CD4-positive, CD25-positive, alpha-beta regulatory T cell (primary cell): ENCODE measurements around the gene LIMS1. TPM values are rescaled to one million over a fixed set of nuclear protein-coding genes. Genes with fewer than 3 reads are reported as not detected.
A peak's percentile ranks its signal among the peaks of the same experiment; 100 is the strongest.

ENCODE experiments used
- ATAC-seq, 2 donors: fragments of 150-1000 bp; cut with Tn5 transposase; one replicate each; pipeline ENCODE4 v1.10.0; 2021; ENCODE audit warnings: low read depth in 2 of 2, moderate number of reproducible peaks in 2 of 2, moderate library complexity in 1 of 2
- DNase-seq, 3 donors: peaks; one replicate each; pipeline versions ENCODE4 v3.0.0 to v3.0.0-alpha.2; 2012 to 2022; ENCODE audit warnings: mixed read lengths in 1 of 3
- H3K27ac ChIP-seq: one replicate; pipeline ENCODE4 v1.7.0; 2013; ENCODE audit warnings: mild to moderate bottlenecking, low read length; ENCODE audit not compliant: insufficient read depth, poor library complexity, severe bottlenecking
- H3K27me3 ChIP-seq: one replicate; pipeline ENCODE4 v1.7.0; 2013; ENCODE audit warnings: low read length; ENCODE audit not compliant: control insufficient read depth, insufficient read depth
- H3K36me3 ChIP-seq: one replicate; pipeline ENCODE4 v1.7.0; 2013; ENCODE audit warnings: mild to moderate bottlenecking, low read length, moderate library complexity; ENCODE audit not compliant: control insufficient read depth, insufficient read depth
- H3K4me1 ChIP-seq: 2 replicates; pipeline ENCODE4 v1.7.0; 2013; ENCODE audit warnings: mild to moderate bottlenecking, low read length; ENCODE audit not compliant: insufficient read depth, control insufficient read depth, poor library complexity, severe bottlenecking
- H3K4me3 ChIP-seq: one replicate; pipeline ENCODE4 v1.7.0; 2013; ENCODE audit warnings: low read depth, mild to moderate bottlenecking, low read length, moderate library complexity
- H3K9me3 ChIP-seq, 2 experiments: 1 replicate in 1 of 2; 2 replicates in 1 of 2; pipeline ENCODE4 v1.7.0; 2013; ENCODE audit warnings: low read length in 2 of 2, mild to moderate bottlenecking in 1 of 2, moderate library complexity in 1 of 2; ENCODE audit not compliant: control insufficient read depth in 2 of 2
- H3K27ac Mint-ChIP-seq, 3 donors: one replicate each; pipeline ENCODE4 v1.8.0; 2020 to 2022; ENCODE audit warnings: mild to moderate bottlenecking in 3 of 3, mixed read lengths in 3 of 3, moderate library complexity in 2 of 3
- H3K27me3 Mint-ChIP-seq: one replicate; pipeline ENCODE4 v1.8.0; 2022; ENCODE audit warnings: mild to moderate bottlenecking, mixed read lengths
- H3K36me3 Mint-ChIP-seq: one replicate; pipeline ENCODE4 v1.8.0; 2020; ENCODE audit warnings: mixed read lengths
- H3K4me1 Mint-ChIP-seq, 4 donors: one replicate each; pipeline ENCODE4 v1.8.0; 2020 to 2022; ENCODE audit warnings: mixed read lengths in 4 of 4, mild to moderate bottlenecking in 1 of 4
- H3K4me3 Mint-ChIP-seq, 4 donors: one replicate each; pipeline ENCODE4 v1.8.0; 2020 to 2022; ENCODE audit warnings: mild to moderate bottlenecking in 4 of 4, mixed read lengths in 4 of 4, moderate library complexity in 3 of 4
- H3K9me3 Mint-ChIP-seq, 7 donors: one replicate each; pipeline ENCODE4 v1.8.0; 2020 to 2022; ENCODE audit warnings: mixed read lengths in 7 of 7, mild to moderate bottlenecking in 3 of 7, moderate library complexity in 2 of 7
- polyA plus RNA-seq, 4 donors: library from polyadenylated mRNA; unstranded; fragments of 300-500 nt; fragmentation: Illumina TruSeq; gene quantifications; one replicate each; pipeline ENCODE4 v1.2.3, GENCODE V29; 2021
- total RNA-seq: library from RNA; stranded (reverse); gene quantifications from one replicate; pipeline ENCODE4 v1.2.3, GENCODE V29; 2022

Gene LIMS1
- total and polyA plus RNA-seq, 5 donors from 2014 or later = 109 to 235 (median 158) TPM

DNA sequence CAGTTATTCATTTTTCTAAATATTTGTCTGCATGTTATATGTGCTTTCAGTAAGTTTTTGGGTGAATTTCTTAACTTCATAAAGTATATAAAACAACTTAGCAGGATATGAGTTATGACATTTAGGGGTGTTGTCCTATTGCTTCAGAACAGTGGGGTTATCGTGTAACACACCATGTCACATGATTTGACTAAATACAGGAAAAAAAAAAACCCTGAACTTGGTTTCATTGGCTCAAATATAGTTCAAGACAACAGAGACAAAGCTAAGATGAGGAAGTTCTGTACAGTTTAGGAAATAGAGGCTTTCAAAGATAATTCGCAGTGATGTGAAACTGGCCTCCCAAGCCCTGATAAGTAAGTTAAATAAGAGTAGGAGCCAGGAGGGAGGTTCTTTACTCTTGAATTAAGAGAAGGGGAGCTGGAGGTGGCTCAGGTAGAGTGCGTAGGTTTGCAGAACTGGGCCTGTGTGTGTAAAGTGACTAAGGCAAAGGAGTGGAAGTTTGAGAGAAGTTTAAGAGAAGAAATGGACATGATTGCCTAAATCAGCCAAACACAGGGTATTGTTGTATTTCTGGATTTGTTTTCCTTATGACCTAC is 53.9 kb downstream of the LIMS1 start:
- no peak overlapping the region for H3K4me3 ChIP-seq
- H3K27ac ChIP-seq = peak overlapping the region; percentile 53
- no peaks in the 10 kb centered on the region for H3K36me3 ChIP-seq
- H3K27me3 Mint-ChIP-seq = no peaks in the 10 kb centered on the region
- H3K4me1 ChIP-seq = peaks cover 15% of the 10 kb centered on the region
- no peak for ATAC-seq
- H3K27me3 ChIP-seq = no peaks in the 10 kb centered on the region
- peaks cover 4% of the 10 kb centered on the region for H3K36me3 Mint-ChIP-seq
- peaks cover 21 to 45% (median 42%) of the 10 kb centered on the region in 4 donors for H3K4me1 Mint-ChIP-seq
- no peaks in the 10 kb centered on the region for H3K9me3 ChIP-seq
- peak overlapping the region; percentile 21 to 91 (median 79) for H3K27ac Mint-ChIP-seq
- peak in 1 of 3 donors; percentile 36 for DNase-seq
- peak overlapping the region; percentile 17 to 77 (median 33) for H3K4me3 Mint-ChIP-seq
- no peaks in the 10 kb centered on the region for H3K9me3 Mint-ChIP-seq

DNA sequence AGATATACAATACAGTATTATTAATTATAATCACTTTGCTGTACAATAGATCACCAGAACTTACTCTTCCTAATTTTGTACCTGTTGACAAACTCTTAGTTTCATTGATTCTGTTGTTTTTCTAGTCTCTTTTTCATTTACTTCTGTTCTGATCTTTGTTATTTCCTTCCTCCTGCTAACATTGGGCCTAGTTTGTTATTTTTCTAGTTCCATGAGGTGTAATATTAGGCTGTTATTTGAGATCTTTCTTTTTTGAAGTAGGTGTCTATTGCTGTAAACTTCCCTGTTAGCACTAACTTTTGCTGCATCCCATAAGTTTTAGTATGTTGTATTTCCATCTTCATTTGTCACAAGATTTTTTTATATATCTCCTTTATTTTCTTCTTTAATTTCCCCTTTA is 55.1 kb downstream of the LIMS1 start:
- H3K27me3 ChIP-seq = no peaks in the 10 kb centered on the region
- H3K9me3 ChIP-seq = no peaks in the 10 kb centered on the region
- H3K4me3 ChIP-seq = peak overlapping the region; percentile 38
- Mint-ChIP-seq H3K36me3 (peaks cover 4% of the 10 kb centered on the region), H3K4me1 (peaks cover 25 to 45% (median 40%) of the 10 kb centered on the region in 4 donors), H3K9me3 (no peaks in the 10 kb centered on the region), H3K27me3 (no peaks in the 10 kb centered on the region), H3K4me3 (peak overlapping the region in 1 of 4 donors; percentile 85), H3K27ac (peak overlapping the region in 2 of 3 donors; percentile 5 to 38)
- no peak for ATAC-seq
- no peak for DNase-seq
- H3K27ac ChIP-seq = no peak overlapping the region
- H3K36me3 ChIP-seq = no peaks in the 10 kb centered on the region
- H3K4me1 ChIP-seq = peaks cover 18% of the 10 kb centered on the region

DNA sequence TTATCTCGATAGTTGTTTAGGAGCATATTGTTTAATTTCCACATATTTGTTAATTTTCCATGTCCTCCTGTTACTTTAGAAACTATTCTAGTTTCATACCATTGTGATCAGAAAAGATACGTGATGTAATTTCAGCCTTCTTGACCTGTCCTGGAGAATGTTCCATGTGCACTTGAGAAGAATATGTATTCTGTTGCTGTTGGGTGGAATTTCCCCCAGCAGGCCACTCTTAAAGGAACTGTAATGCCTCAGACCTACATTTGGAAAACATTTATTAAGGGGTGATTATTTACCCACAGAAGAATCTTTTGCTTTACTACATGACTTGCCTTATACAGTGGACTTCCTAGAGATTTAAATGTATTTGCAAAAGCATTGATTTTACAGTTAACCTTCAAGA is 55.5 kb downstream of the LIMS1 start:
- peak overlapping the region; percentile 38 for H3K4me3 ChIP-seq
- no peaks in the 10 kb centered on the region for H3K27me3 ChIP-seq
- peaks cover 27 to 50% (median 41%) of the 10 kb centered on the region in 4 donors for H3K4me1 Mint-ChIP-seq
- H3K9me3 ChIP-seq = no peaks in the 10 kb centered on the region
- H3K9me3 Mint-ChIP-seq = no peaks in the 10 kb centered on the region
- DNase-seq (no peak), ATAC-seq (no peak)
- H3K27me3 Mint-ChIP-seq = no peaks in the 10 kb centered on the region
- peak overlapping the region; percentile 5 to 38 (median 27) for H3K27ac Mint-ChIP-seq
- no peaks in the 10 kb centered on the region for H3K36me3 ChIP-seq
- no peak overlapping the region for H3K27ac ChIP-seq
- peaks cover 18% of the 10 kb centered on the region for H3K4me1 ChIP-seq
- peak overlapping the region in 1 of 4 donors; percentile 85 for H3K4me3 Mint-ChIP-seq
- peaks cover 4% of the 10 kb centered on the region for H3K36me3 Mint-ChIP-seq

DNA sequence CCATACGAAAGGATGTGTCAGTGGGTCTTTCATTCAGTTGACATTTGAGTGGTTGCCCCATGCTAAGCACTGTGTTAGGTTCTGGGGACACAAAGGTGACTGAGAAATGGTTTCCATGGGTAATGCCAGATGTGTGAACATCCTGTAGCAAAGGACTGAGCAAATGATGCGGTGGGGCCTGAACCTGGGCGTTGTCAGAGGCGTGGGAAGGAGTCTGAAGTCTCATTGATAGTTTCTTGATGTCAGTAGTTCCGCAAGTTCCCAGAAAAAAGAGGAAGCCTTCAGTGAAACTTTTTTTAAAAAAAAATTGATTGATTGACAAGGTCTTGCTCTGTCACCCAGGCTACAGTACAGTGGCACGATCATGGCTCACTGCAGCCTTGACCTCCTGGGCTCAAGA is 56.9 kb downstream of the LIMS1 start:
- Mint-ChIP-seq H3K27me3 (no peaks in the 10 kb centered on the region), H3K36me3 (peaks cover 4% of the 10 kb centered on the region), H3K9me3 (no peaks in the 10 kb centered on the region), H3K4me1 (peaks cover 31 to 54% (median 42%) of the 10 kb centered on the region in 4 donors), H3K4me3 (no peak overlapping the region), H3K27ac (peak overlapping the region in 2 of 3 donors; percentile 20 to 25)
- ATAC-seq (no peak), DNase-seq (no peak)
- H3K27me3 ChIP-seq = no peaks in the 10 kb centered on the region
- no peak overlapping the region for H3K4me3 ChIP-seq
- no peak overlapping the region for H3K27ac ChIP-seq
- no peaks in the 10 kb centered on the region for H3K9me3 ChIP-seq
- no peaks in the 10 kb centered on the region for H3K36me3 ChIP-seq
- H3K4me1 ChIP-seq = peaks cover 18% of the 10 kb centered on the region

DNA sequence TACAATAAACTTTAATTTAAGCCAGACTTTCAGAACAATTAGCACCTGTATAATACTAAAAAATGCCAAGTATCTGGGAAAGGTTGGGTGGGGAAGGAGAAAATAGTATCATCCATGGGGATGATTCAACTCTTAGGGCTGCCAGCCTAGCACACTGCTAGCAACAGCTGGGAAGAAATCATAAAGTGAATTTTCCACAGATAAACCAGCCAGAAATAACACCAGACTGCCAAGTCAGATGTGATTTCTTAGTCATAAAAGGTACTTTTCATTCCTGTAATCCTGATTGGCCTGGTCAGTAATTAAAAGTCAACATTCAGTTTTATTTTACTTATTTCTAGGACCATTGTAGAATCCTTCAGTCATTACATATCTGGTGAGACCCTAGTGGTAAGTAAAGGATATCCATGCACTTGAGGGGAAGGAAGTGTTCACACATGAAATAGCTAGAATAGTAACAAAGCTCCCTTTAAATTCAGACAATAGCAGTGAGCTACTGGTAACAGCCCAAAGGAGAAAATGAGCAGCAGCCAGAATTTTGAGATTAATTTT is 59.4 kb downstream of the LIMS1 start:
- peaks cover 4% of the 10 kb centered on the region for H3K36me3 Mint-ChIP-seq
- no peak for ATAC-seq
- Histone ChIP-seq H3K4me3 (no peak overlapping the region), H3K9me3 (no peaks in the 10 kb centered on the region), H3K27ac (no peak overlapping the region), H3K27me3 (no peaks in the 10 kb centered on the region), H3K4me1 (peaks cover 11% of the 10 kb centered on the region), H3K36me3 (no peaks in the 10 kb centered on the region)
- peaks cover 0 to 1% (median 0%) of the 10 kb centered on the region in 7 donors for H3K9me3 Mint-ChIP-seq
- peaks cover 24 to 39% (median 34%) of the 10 kb centered on the region in 4 donors for H3K4me1 Mint-ChIP-seq
- DNase-seq = no peak
- H3K27me3 Mint-ChIP-seq = no peaks in the 10 kb centered on the region
- no peak overlapping the region for H3K27ac Mint-ChIP-seq
- H3K4me3 Mint-ChIP-seq = no peak overlapping the region

DNA sequence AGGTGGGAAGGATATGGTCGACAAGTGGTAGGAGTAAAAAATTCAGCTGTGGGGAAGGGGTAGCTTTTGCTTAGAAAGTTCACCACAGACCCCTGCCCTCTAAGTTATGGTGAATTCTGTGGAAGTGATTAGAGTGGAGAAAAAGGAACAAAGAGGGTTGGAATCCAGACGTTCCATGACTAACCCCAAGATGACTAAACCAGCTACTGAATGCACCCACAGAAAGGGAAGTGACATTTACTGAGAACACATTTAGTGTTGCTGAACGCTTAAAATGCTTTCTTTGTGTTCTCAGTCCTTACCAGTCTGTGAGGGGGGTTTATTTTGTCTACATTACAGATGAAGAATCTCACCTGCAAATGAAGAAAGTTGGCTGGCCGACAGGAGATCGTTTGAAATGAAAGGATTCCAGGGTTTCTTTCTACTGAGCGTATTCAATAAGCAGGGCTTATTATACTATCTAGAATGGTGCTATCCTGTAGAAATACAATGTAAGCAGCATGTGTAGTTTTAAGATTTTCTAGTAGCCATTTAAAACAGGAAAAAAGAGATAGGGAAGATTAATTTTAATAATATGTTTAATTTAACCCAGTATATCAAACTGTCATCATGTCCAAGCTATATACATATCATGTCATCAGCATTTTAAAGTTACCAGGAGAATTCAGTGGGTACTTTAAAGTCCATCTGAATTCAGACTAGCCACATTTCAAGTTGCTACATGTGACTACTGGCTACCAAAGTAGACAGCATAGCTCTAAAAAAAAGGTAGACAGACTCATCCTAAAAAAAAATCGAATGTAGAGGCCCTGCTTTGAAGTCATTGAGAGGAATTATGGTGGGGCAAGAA is 60.1 kb downstream of the LIMS1 start:
- H3K27ac ChIP-seq = no peak overlapping the region
- DNase-seq = peak in 1 of 3 donors; percentile 23
- H3K4me1 ChIP-seq = peaks cover 6% of the 10 kb centered on the region
- Mint-ChIP-seq H3K4me1 (peaks cover 23 to 36% (median 30%) of the 10 kb centered on the region in 4 donors), H3K27me3 (no peaks in the 10 kb centered on the region), H3K9me3 (peaks cover 0 to 1% (median 0%) of the 10 kb centered on the region in 7 donors), H3K36me3 (peaks cover 4% of the 10 kb centered on the region), H3K27ac (peak overlapping the region in 1 of 3 donors; percentile 82), H3K4me3 (peak overlapping the region in 1 of 4 donors; percentile 18)
- no peak overlapping the region for H3K4me3 ChIP-seq
- no peaks in the 10 kb centered on the region for H3K27me3 ChIP-seq
- H3K36me3 ChIP-seq = no peaks in the 10 kb centered on the region
- no peaks in the 10 kb centered on the region for H3K9me3 ChIP-seq
- ATAC-seq = peak; percentile 40 to 41

DNA sequence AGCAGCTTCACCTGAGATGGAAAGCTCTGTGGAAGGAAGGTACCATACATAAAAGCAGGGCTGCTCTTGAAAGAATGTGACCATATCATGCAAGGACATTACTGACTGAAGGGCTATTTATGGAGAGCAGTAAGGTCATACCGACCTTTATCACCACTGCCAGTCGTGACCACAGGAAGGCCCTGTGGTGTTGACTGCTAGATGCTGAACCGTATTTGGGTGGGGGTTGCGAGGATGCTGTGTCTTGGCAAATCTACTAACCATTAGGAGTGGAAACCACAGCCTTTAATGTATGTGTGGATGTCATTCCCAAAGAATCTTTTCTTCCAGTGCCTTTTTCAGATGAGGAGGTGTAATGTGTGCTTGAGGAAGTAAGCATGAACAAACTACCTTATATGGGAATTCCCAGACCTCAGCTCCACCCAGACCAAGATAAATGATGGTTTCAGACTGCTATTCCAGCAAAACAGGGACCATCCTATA is 60.8 kb downstream of the LIMS1 start:
- Mint-ChIP-seq H3K27ac (peak overlapping the region in 1 of 3 donors; percentile 82), H3K4me3 (peak overlapping the region in 1 of 4 donors; percentile 18)
- ATAC-seq = no peak

More for the DNA sequence above, 60.8 kb downstream of the LIMS1 start:
- Histone ChIP-seq H3K9me3 (no peaks in the 10 kb centered on the region), H3K36me3 (no peaks in the 10 kb centered on the region), H3K27ac (no peak overlapping the region), H3K27me3 (no peaks in the 10 kb centered on the region), H3K4me3 (no peak overlapping the region), H3K4me1 (peaks cover 6% of the 10 kb centered on the region)
- no peak for DNase-seq
- Mint-ChIP-seq H3K27me3 (no peaks in the 10 kb centered on the region), H3K36me3 (peaks cover 4% of the 10 kb centered on the region), H3K9me3 (peaks cover 0 to 1% (median 0%) of the 10 kb centered on the region in 7 donors), H3K4me1 (peaks cover 17 to 29% (median 24%) of the 10 kb centered on the region in 4 donors)
